GM23338 (cell line): ENCODE data around the gene OR6J1.

Experiments
- CREB1 ChIP-seq: fragments of 250-450 bp; sonication (Bioruptor Pico); IDR thresholded peaks from 2 replicates; pipeline ENCODE4 v1.5.0; 2020; ENCODE audit warnings: low read depth, mild to moderate bottlenecking, moderate library complexity
- EZH2 ChIP-seq: fragments of 200-600 bp; sonication (generic); IDR thresholded peaks from one replicate; pipeline ENCODE4 v1.8.0; 2017; ENCODE audit warnings: antibody characterized with exemption, mild to moderate bottlenecking, low read depth; ENCODE audit not compliant: unreplicated experiment
- POLR2AphosphoS5 ChIP-seq: IDR thresholded peaks from 2 replicates; pipeline ENCODE4 v1.6.1; 2016; ENCODE audit warnings: antibody characterized with exemption, low read depth
- TF ChIP-seq, protein P1 (sequence below), 2 experiments: fragments of 200-600 bp in 1 of 2; sonication (generic) in 1 of 2; conservative IDR thresholded peaks; 2 replicates each; pipeline versions ENCODE4 v1.5.1 to v1.6.1; 2016 to 2017; ENCODE audit warnings: antibody characterized with exemption in 2 of 2, low read depth in 2 of 2, mild to moderate bottlenecking in 2 of 2, moderate library complexity in 1 of 2

DNA sequence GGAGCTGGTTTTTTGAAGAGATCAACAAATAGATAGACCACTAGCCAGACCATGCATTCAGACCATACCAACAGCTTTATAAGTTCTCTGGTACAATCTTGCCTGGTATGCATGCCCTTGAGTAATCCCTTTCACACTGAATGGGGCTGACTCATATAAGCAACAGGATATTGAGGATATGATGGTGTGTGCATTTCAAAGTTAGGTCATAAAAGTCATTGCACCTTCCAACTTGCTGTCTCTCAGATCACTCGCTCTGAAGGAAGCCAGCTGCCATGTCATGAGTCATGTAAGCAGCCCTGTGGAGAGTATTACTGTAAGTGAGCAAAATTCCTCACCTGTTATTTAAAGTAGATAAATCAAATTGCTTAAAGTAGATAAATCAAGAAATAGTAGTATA, 45.0 kb upstream of the OR6J1 start:
- TF ChIP-seq, protein P1, sequence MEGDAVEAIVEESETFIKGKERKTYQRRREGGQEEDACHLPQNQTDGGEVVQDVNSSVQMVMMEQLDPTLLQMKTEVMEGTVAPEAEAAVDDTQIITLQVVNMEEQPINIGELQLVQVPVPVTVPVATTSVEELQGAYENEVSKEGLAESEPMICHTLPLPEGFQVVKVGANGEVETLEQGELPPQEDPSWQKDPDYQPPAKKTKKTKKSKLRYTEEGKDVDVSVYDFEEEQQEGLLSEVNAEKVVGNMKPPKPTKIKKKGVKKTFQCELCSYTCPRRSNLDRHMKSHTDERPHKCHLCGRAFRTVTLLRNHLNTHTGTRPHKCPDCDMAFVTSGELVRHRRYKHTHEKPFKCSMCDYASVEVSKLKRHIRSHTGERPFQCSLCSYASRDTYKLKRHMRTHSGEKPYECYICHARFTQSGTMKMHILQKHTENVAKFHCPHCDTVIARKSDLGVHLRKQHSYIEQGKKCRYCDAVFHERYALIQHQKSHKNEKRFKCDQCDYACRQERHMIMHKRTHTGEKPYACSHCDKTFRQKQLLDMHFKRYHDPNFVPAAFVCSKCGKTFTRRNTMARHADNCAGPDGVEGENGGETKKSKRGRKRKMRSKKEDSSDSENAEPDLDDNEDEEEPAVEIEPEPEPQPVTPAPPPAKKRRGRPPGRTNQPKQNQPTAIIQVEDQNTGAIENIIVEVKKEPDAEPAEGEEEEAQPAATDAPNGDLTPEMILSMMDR (conservative IDR thresholded peaks at IDR 0.05; ENCODE audit: low read depth in 2 of 2) = no peak
- TF ChIP-seq EZH2 (no peak), POLR2AphosphoS5 (no peak), CREB1 (CRISPR knock-in tag) (no peak)
